Measurements from ENCODE around the gene KCNK10.

GRCh38 chr14:88352698-88353097, 29.6 kb upstream of the KCNK10 start:
- TF ChIP-seq CTCF (IDR thresholded peaks at IDR 0.05; ENCODE audit: low read depth, low read length) (no peak), EZH2phosphoT487 (IDR thresholded peaks at IDR 0.05; ENCODE audit: low read depth) (no peak)

All from OCI-LY3 (cell line).